Measurements from ENCODE around the gene GNL3L. TPM values are rescaled to one million over a fixed set of nuclear protein-coding genes. Genes with fewer than 3 reads are reported as not detected.

The GNL3L gene
- total and polyA plus RNA-seq, 2 of the 13 experiments (the other 11 are each of a cell fraction or from before 2014, with no cell fraction given): 12.1 to 32.6 TPM

DNA sequence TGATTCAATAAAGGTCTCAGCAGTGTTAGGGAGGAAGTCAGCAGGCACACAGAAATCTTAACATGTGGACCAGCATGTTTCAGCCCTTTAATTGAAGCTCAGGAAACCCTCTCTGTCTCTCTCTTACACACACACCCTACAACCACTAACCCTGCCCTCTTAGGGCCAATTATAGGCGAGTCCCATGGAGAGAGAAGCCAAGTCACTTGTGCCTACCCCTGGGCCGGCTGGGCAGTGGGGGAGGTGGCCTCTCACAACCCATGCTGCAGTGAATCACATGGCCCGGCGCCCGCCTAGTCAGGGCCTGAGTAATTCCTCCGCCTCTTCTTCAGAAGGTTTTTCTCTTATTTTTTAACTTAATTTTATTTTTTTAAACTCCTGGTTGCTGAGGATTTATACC, 37.7 kb upstream of the GNL3L start:
- no peak for ATAC-seq
- H3K79me2 ChIP-seq (ENCODE audit: insufficient read depth, low read length): no peaks in the 10 kb centered on the region
- DNase-seq (ENCODE audit: low spot score): no peak
- H4K20me1 ChIP-seq (ENCODE audit: insufficient read depth, low read length): no peaks in the 10 kb centered on the region
- FAIRE-seq: no peak
- no peaks in the 10 kb centered on the region for H3K9me3 ChIP-seq (ENCODE audit: low read length)
- CTCF ChIA-PET (ENCODE audit: low intra/inter-chr PET ratio, low total read pairs): no interaction called here
- TF ChIP-seq TAF1 (CRISPR knock-in tag; IDR thresholded peaks at IDR 0.05) (no peak), ZNF121 (CRISPR knock-in tag; IDR thresholded peaks at IDR 0.05) (no peak), CEBPZ (IDR thresholded peaks at IDR 0.05; ENCODE audit: low read length) (no peak), SMAD9 (CRISPR knock-in tag; IDR thresholded peaks at IDR 0.05) (no peak), NFRKB (IDR thresholded peaks at IDR 0.05) (no peak), ATM (IDR thresholded peaks at IDR 0.05; ENCODE audit: borderline replicate concordance) (no peak), ZNF788 (CRISPR knock-in tag; IDR thresholded peaks at IDR 0.05; ENCODE audit: borderline replicate concordance) (no peak)
- H3K4me2 ChIP-seq (ENCODE audit: low read depth, low read length): no peak overlapping the region
- H3K9ac ChIP-seq (ENCODE audit: insufficient read depth, low read depth, low read length): no peak overlapping the region
- no peak overlapping the region for H3K27ac ChIP-seq (ENCODE audit: extremely low read length, insufficient read depth, low read length)
- POLR2A ChIA-PET: no interaction called here
- H3K27me3 ChIP-seq (ENCODE audit: control insufficient read depth in 1 of 2, insufficient read depth in 2 of 2, low read length in 2 of 2): no peaks in the 10 kb centered on the region
- no peak overlapping the region for H3K4me3 ChIP-seq (replicated peaks in 1 of 3; ENCODE audit: insufficient read depth in 1 of 3, low read depth in 2 of 3, low read length in 3 of 3)
- in situ Hi-C loops (cut with HindIII; ENCODE audit: extremely low pct_ligation_motif_present, low pct_unique_long_range_greater_than_20kb) (no loop called here), intact Hi-C loops (cut with micrococcal nuclease; ENCODE audit: unreplicated experiment) (no loop called here)
- WGBS (ENCODE audit: low lambda C conversion rate): 78% methylated on average over 5 of the region's 6 CpGs
- no peak overlapping the region for H2AFZ ChIP-seq (ENCODE audit: low read length)
- 0 out of 2 replicates have a peak, but pooled peaks cover 14% of the 10 kb centered on the region for H3K4me1 ChIP-seq (ENCODE audit: insufficient read depth, low read length)
- BruUV-seq (replicated peaks): no TSS peak
- H3K36me3 ChIP-seq (replicated peaks in 1 of 2; ENCODE audit: control insufficient read depth in 1 of 2, insufficient read depth in 2 of 2, low read length in 2 of 2): no peaks in the 10 kb centered on the region
